Caco-2 (cell line): Measurements from ENCODE around the gene PSME1. TPM values are rescaled to one million over a fixed set of nuclear protein-coding genes. Genes with fewer than 3 reads are reported as not detected.

ENCODE experiments used
- BruUV-seq: library from RNA; stranded (reverse); fragments of 400-500 nt; replicated peaks from 2 replicates; lab custom pipeline; 2021; lab: Mats Ljungman, UMichigan
- CTCF ChIA-PET: fragments of 300-600 bp; sonication (Branson Sonifier 250); formaldehyde crosslinking; loops from one replicate; lab custom pipeline; 2022; ENCODE audit warnings: antibody characterized with exemption; lab: Charles Lee
- POLR2A ChIA-PET: fragments of 300-600 bp; sonication (Branson Sonifier 250); formaldehyde crosslinking; loops from one replicate; lab custom pipeline; 2022; ENCODE audit warnings: antibody characterized with exemption; lab: Charles Lee
- DNase-seq, 2 experiments: peaks; one replicate each; pipeline versions ENCODE4 v3.0.0 to v3.0.0-alpha.2; 2020 to 2022
- H3K27me3 ChIP-seq: replicated peaks from 2 replicates; pipeline ENCODE4 v1.6.0; 2011; ENCODE audit warnings: low read length; ENCODE audit not compliant: control insufficient read depth, insufficient read depth
- H3K36me3 ChIP-seq: 2 replicates; pipeline ENCODE4 v1.5.1; 2011; ENCODE audit warnings: low read length; ENCODE audit not compliant: control insufficient read depth, insufficient read depth
- H3K4me1 ChIP-seq: fragments of 250-450 bp; sonication (Bioruptor Pico); 2 replicates; pipeline ENCODE4 v1.5.1; 2020; ENCODE audit warnings: mild to moderate bottlenecking
- H3K4me3 ChIP-seq: 2 replicates; pipeline ENCODE4 v1.5.1; 2011; ENCODE audit warnings: low read depth, mild to moderate bottlenecking, control low read depth, low read length
- H3K9me3 ChIP-seq: fragments of 250-450 bp; sonication (Bioruptor Pico); 2 replicates; pipeline ENCODE4 v1.5.1; 2020; ENCODE audit warnings: mild to moderate bottlenecking, moderate library complexity
- H3K27ac Mint-ChIP-seq: one replicate; pipeline ENCODE4 v1.8.0; 2022; ENCODE audit warnings: mixed read lengths; ENCODE audit not compliant: unreplicated experiment
- H3K27me3 Mint-ChIP-seq: one replicate; pipeline ENCODE4 v1.8.0; 2022; ENCODE audit warnings: mixed read lengths; ENCODE audit not compliant: insufficient read depth, unreplicated experiment
- H3K36me3 Mint-ChIP-seq: one replicate; pipeline ENCODE4 v1.8.0; 2022; ENCODE audit warnings: mild to moderate bottlenecking, mixed read lengths; ENCODE audit not compliant: insufficient read depth, unreplicated experiment
- H3K4me1 Mint-ChIP-seq: one replicate; pipeline ENCODE4 v1.8.0; 2022; ENCODE audit warnings: low read depth, mixed read lengths; ENCODE audit not compliant: unreplicated experiment
- H3K4me3 Mint-ChIP-seq: one replicate; pipeline ENCODE4 v1.8.0; 2022; ENCODE audit warnings: mild to moderate bottlenecking, moderate library complexity, mixed read lengths; ENCODE audit not compliant: unreplicated experiment
- H3K9me3 Mint-ChIP-seq: one replicate; pipeline ENCODE4 v1.8.0; 2022; ENCODE audit warnings: mixed read lengths; ENCODE audit not compliant: unreplicated experiment
- CTCF ChIP-seq, 2 experiments: fragments of 200-600 bp in 1 of 2; IDR thresholded peaks; 1 replicate in 1 of 2; 2 replicates in 1 of 2; pipeline versions ENCODE4 v1.5.1 to v1.8.0; 2011 to 2022; ENCODE audit warnings: antibody characterized with exemption in 1 of 2, control low read depth in 1 of 2, inconsistent platforms in 1 of 2, low read depth in 1 of 2, low read length in 1 of 2, mild to moderate bottlenecking in 1 of 2, moderate library complexity in 1 of 2; ENCODE audit not compliant: insufficient read depth in 1 of 2, severe bottlenecking in 1 of 2, unreplicated experiment in 1 of 2
- intact Hi-C: fragments of 100-400 bp; cut with micrococcal nuclease; formaldehyde crosslinking; loops from one replicate; pipeline ENCODE4 v1.10.0; 2022; ENCODE audit not compliant: unreplicated experiment
- total RNA-seq: library from RNA; stranded (reverse); gene quantifications from 2 replicates; pipeline ENCODE4 v1.2.3, GENCODE V29; 2022

PSME1 gene
- total RNA-seq, 1 experiment from 2014 or later, result 141 TPM

GRCh38 chr14:24155100-24155499 is 19.1 kb downstream of the PSME1 start:
- no peak overlapping the region for H3K4me3 ChIP-seq
- intact Hi-C loops, result no loop called here
- H3K9me3 ChIP-seq, result no peaks in the 10 kb centered on the region
- Mint-ChIP-seq H3K4me1 (no peaks in the 10 kb centered on the region), H3K27me3 (no peaks in the 10 kb centered on the region), H3K4me3 (no peak overlapping the region), H3K36me3 (peaks cover 63% of the 10 kb centered on the region), H3K9me3 (no peaks in the 10 kb centered on the region), H3K27ac (no peak overlapping the region)
- ChIA-PET CTCF (no interaction called here), POLR2A (interaction anchor here (0.7 kb wide), 1 partner anchor 116 kb away, joined by 3 read pairs; the partner anchor contains the start of gene RABGGTA)
- H3K36me3 ChIP-seq, result peaks cover 1% of the 10 kb centered on the region; the same call in 1 of the 2 replicates
- no peaks in the 10 kb centered on the region for H3K27me3 ChIP-seq
- DNase-seq, result no peak
- no peak for TF ChIP-seq CTCF (IDR thresholded peaks at IDR 0.05; ENCODE audit: insufficient read depth in 1 of 2, low read depth in 1 of 2, low read length in 1 of 2, severe bottlenecking in 1 of 2, unreplicated experiment in 1 of 2)
- no TSS peak for BruUV-seq
- no peaks in the 10 kb centered on the region; the same call in 1 of the 2 replicates for H3K4me1 ChIP-seq

GRCh38 chr14:24156840-24157239 is 20.8 kb downstream of the PSME1 start:
- CTCF ChIA-PET, result no interaction called here

GRCh38 chr14:24157331-24157730 is 21.3 kb downstream of the PSME1 start:
- Histone ChIP-seq H3K4me1 (peaks cover 12% of the 10 kb centered on the region), H3K9me3 (no peaks in the 10 kb centered on the region), H3K27me3 (no peaks in the 10 kb centered on the region), H3K4me3 (no peak overlapping the region), H3K36me3 (peaks cover 2% of the 10 kb centered on the region; the same call in 1 of the 2 replicates)
- ChIA-PET CTCF (no interaction called here), POLR2A (interaction anchor here (0.8 kb wide), 1 partner anchor 43 kb away, joined by 4 read pairs; the partner anchor contains the start of genes DCAF11 and NRL)
- DNase-seq, result no peak
- Mint-ChIP-seq H3K4me3 (no peak overlapping the region), H3K27ac (no peak overlapping the region), H3K27me3 (no peaks in the 10 kb centered on the region), H3K9me3 (no peaks in the 10 kb centered on the region), H3K4me1 (peaks cover 6% of the 10 kb centered on the region), H3K36me3 (peaks cover 53% of the 10 kb centered on the region)
- TF ChIP-seq CTCF (IDR thresholded peaks at IDR 0.05; ENCODE audit: insufficient read depth in 1 of 2, low read depth in 1 of 2, low read length in 1 of 2, severe bottlenecking in 1 of 2, unreplicated experiment in 1 of 2), result no peak
- intact Hi-C loops, result no loop called here
- no TSS peak for BruUV-seq

More at GRCh38 chr14:24156840-24157239, 20.8 kb downstream of the PSME1 start:
- Mint-ChIP-seq H3K27ac (no peak overlapping the region), H3K27me3 (no peaks in the 10 kb centered on the region), H3K4me3 (no peak overlapping the region), H3K9me3 (no peaks in the 10 kb centered on the region), H3K4me1 (peaks cover 6% of the 10 kb centered on the region), H3K36me3 (peaks cover 58% of the 10 kb centered on the region)
- intact Hi-C loops, result no loop called here
- no peaks in the 10 kb centered on the region for H3K27me3 ChIP-seq
- POLR2A ChIA-PET, result no interaction called here
- H3K4me1 ChIP-seq, result peaks cover 8% of the 10 kb centered on the region
- no TSS peak for BruUV-seq
- H3K36me3 ChIP-seq, result peaks cover 2% of the 10 kb centered on the region; the same call in 1 of the 2 replicates
- H3K4me3 ChIP-seq, result no peak overlapping the region
- H3K9me3 ChIP-seq, result no peaks in the 10 kb centered on the region
- no peak for TF ChIP-seq CTCF (IDR thresholded peaks at IDR 0.05; ENCODE audit: insufficient read depth in 1 of 2, low read depth in 1 of 2, low read length in 1 of 2, severe bottlenecking in 1 of 2, unreplicated experiment in 1 of 2)
- no peak for DNase-seq
